HepG2 (cell line): ENCODE measurements around the gene COL10A1. TPM values are rescaled to one million over a fixed set of nuclear protein-coding genes. Genes with fewer than 3 reads are reported as not detected.
"Not testable (repeated sequence)": the region's sequence is repeated elsewhere in the genome, so short reads cannot be mapped to it uniquely, and the experiment has no call there.

ENCODE experiments used
- ATAC-seq: fragments of 200-7000 bp; cut with Tn5 transposase; 3 replicates; pipeline ENCODE4 v1.9.1; 2020; ENCODE audit warnings: mild to moderate bottlenecking, moderate library complexity
- BruUV-seq: library from RNA; stranded (reverse); fragments of 400-500 nt; replicated peaks from 2 replicates; lab custom pipeline; 2021; lab: Mats Ljungman, UMichigan
- CTCF ChIA-PET: fragments of 300-600 bp; formaldehyde crosslinking; extraction: SDS; loops from one replicate; lab custom pipeline; 2021; ENCODE audit warnings: low total read pairs, inconsistent platforms, low intra/inter-chr PET ratio; lab: Yijun Ruan, JAX
- POLR2A ChIA-PET: fragments of 350-600 bp; sonication (Branson Sonifier 250); formaldehyde crosslinking; loops from one replicate; lab custom pipeline; 2020; ENCODE audit warnings: antibody characterized with exemption, inconsistent platforms; lab: Yijun Ruan, JAX
- DNase-seq: peaks from one replicate; pipeline ENCODE4 v3.0.0-alpha.2; 2015; ENCODE audit warnings: low spot score
- FAIRE-seq: peaks from 3 replicates; lab custom pipeline; 2011; peaks lifted over from hg19 to GRCh38; lab: Jason Lieb, UNC
- H2AFZ ChIP-seq: one replicate; pipeline ENCODE4 v1.6.1; 2011; ENCODE audit warnings: low read length, inconsistent platforms
- H3K27ac ChIP-seq: fragments of 300-600 bp; 3 replicates; pipeline ENCODE4 v1.8.0; 2011; ENCODE audit warnings: mixed run types, mild to moderate bottlenecking, mixed read lengths, low read length, inconsistent platforms; ENCODE audit not compliant: insufficient read depth; ENCODE audit errors: extremely low read length
- H3K27me3 ChIP-seq, 2 experiments: fragments of 200-600 bp in 1 of 2; 2 replicates in 1 of 2; 3 replicates in 1 of 2; pipeline versions ENCODE4 v1.6.0 to v1.8.0; 2011; ENCODE audit warnings: low read length in 2 of 2, mild to moderate bottlenecking in 2 of 2, moderate library complexity in 2 of 2, inconsistent platforms in 1 of 2; ENCODE audit not compliant: insufficient read depth in 2 of 2, control insufficient read depth in 1 of 2
- H3K36me3 ChIP-seq, 2 experiments: fragments of 200-600 bp in 1 of 2; replicated peaks in 1 of 2; 2 replicates in 1 of 2; 3 replicates in 1 of 2; pipeline versions ENCODE4 v1.5.1 to v1.8.0; 2011; ENCODE audit warnings: low read length in 2 of 2, inconsistent platforms in 1 of 2; ENCODE audit not compliant: insufficient read depth in 2 of 2, control insufficient read depth in 1 of 2
- H3K4me1 ChIP-seq: 2 replicates; pipeline ENCODE4 v1.5.1; 2012; ENCODE audit warnings: low read length, inconsistent platforms; ENCODE audit not compliant: insufficient read depth
- H3K4me2 ChIP-seq: 2 replicates; pipeline ENCODE4 v1.6.0; 2011; ENCODE audit warnings: low read depth, low read length, inconsistent platforms
- H3K4me3 ChIP-seq, 3 experiments: fragments of 200-600 bp in 1 of 3; sonication (generic), shearing (Covaris generic) in 1 of 3; replicated peaks in 1 of 3; 2 replicates each; pipeline ENCODE4 v1.5.1; 2011 to 2016; ENCODE audit warnings: low read length in 3 of 3, inconsistent platforms in 2 of 3, low read depth in 2 of 3, mild to moderate bottlenecking in 2 of 3, control low read depth in 1 of 3, mixed read lengths in 1 of 3; ENCODE audit not compliant: insufficient read depth in 1 of 3
- H3K79me2 ChIP-seq: one replicate; pipeline ENCODE4 v1.6.1; 2011; ENCODE audit warnings: low read length, inconsistent platforms; ENCODE audit not compliant: insufficient read depth
- H3K9ac ChIP-seq: 2 replicates; pipeline ENCODE4 v1.6.0; 2011; ENCODE audit warnings: mild to moderate bottlenecking, low read depth, low read length, inconsistent platforms; ENCODE audit not compliant: insufficient read depth
- H3K9me3 ChIP-seq: 2 replicates; pipeline ENCODE4 v1.5.1; 2012; ENCODE audit warnings: mild to moderate bottlenecking, low read length
- H4K20me1 ChIP-seq: 2 replicates; pipeline ENCODE4 v1.6.0; 2011; ENCODE audit warnings: inconsistent platforms, mild to moderate bottlenecking, low read length, moderate library complexity; ENCODE audit not compliant: insufficient read depth
- ASH2L ChIP-seq: fragments of 300-600, 200-600 bp; sonication (generic); IDR thresholded peaks from 2 replicates; pipeline ENCODE4 v1.7.0; 2017; ENCODE audit warnings: low read depth, mild to moderate bottlenecking, moderate library complexity, mixed read lengths, low read length; ENCODE audit not compliant: insufficient read length
- KDM5B ChIP-seq: sonication (generic); formaldehyde crosslinking; IDR thresholded peaks from 2 replicates; pipeline ENCODE4 v1.4.0; 2020; ENCODE audit warnings: missing genetic modification reagents, mild to moderate bottlenecking, borderline replicate concordance
- MAFF ChIP-seq: IDR thresholded peaks from 2 replicates; pipeline ENCODE4 v1.6.1; 2011; ENCODE audit warnings: low read depth, low read length, improper control_type of control experiment
- MAFK ChIP-seq, 2 experiments: IDR thresholded peaks in 1 of 2; conservative IDR thresholded peaks in 1 of 2; 2 replicates each; pipeline ENCODE4 v1.6.1; 2011; ENCODE audit warnings: improper control_type of control experiment in 2 of 2, low read length in 2 of 2
- PAXIP1 ChIP-seq: sonication (generic); formaldehyde crosslinking; conservative IDR thresholded peaks from 2 replicates; pipeline ENCODE4 v1.4.0; 2020; ENCODE audit warnings: mild to moderate bottlenecking, missing genetic modification reagents, moderate library complexity
- REST ChIP-seq, 2 experiments: IDR thresholded peaks; 2 replicates each; pipeline ENCODE4 v1.6.1; 2011 to 2012; ENCODE audit warnings: low read length in 2 of 2, borderline replicate concordance in 1 of 2, low read depth in 1 of 2, mild to moderate bottlenecking in 1 of 2, moderate library complexity in 1 of 2
- TOE1 ChIP-seq: sonication (generic); formaldehyde crosslinking; IDR thresholded peaks from 2 replicates; pipeline ENCODE4 v1.4.0; 2020; ENCODE audit warnings: mild to moderate bottlenecking, missing genetic modification reagents
- WGBS: methylation state at CpG from one replicate; pipeline ENCODE4 v1.1.6; 2017; ENCODE audit warnings: low lambda C conversion rate; 5-methylcytosine and 5-hydroxymethylcytosine counted together
- in situ Hi-C: cut with HindIII; loops from 2 replicates; pipeline ENCODE4 v1.10.0; 2017; ENCODE audit warnings: low pct_unique_long_range_greater_than_20kb; ENCODE audit not compliant: extremely low pct_ligation_motif_present
- intact Hi-C: fragments of 100-400 bp; cut with micrococcal nuclease; formaldehyde crosslinking; loops from one replicate; pipeline ENCODE4 v1.10.0; 2022; ENCODE audit not compliant: unreplicated experiment
- polyA plus RNA-seq, 8 experiments: library from polyadenylated mRNA; depleted of rRNA in 3 of 8; stranded (reverse) in 7 of 8; unstranded in 1 of 8; fragments of >200 nt; fragmentation: Illumina TruSeq in 4 of 8; extraction: Trizol in 4 of 8; gene quantifications; 2 replicates each; pipeline versions ENCODE4 v1.2.1 to v1.2.3, GENCODE V29; 2011 to 2016; ENCODE audit warnings: low read depth in 4 of 8, missing spikeins in 1 of 8, mixed read lengths in 1 of 8; ENCODE audit not compliant: insufficient read depth in 1 of 8
- total RNA-seq, 5 experiments: library from RNA; depleted of rRNA; stranded (reverse); fragments of >200 nt; fragmentation: Illumina TruSeq; extraction: Trizol; gene quantifications; 2 replicates each; pipeline ENCODE4 v1.2.3, GENCODE V29; 2016; ENCODE audit warnings: low read depth in 1 of 5

Gene COL10A1
- total and polyA plus RNA-seq, 2 of the 13 experiments (the other 11 are each of a cell fraction or from before 2014, with no cell fraction given): 0.07 TPM; not detected in 1

GRCh38 chr6:116096048-116096759 lies 29.7 kb downstream of the COL10A1 start:
- 88% methylated on average over 9 of the region's 9 CpGs for WGBS
- H3K4me3 ChIP-seq, H3K36me3 ChIP-seq, H3K79me2 ChIP-seq, H3K9ac ChIP-seq, ATAC-seq, H3K27me3 ChIP-seq, FAIRE-seq, H3K27ac ChIP-seq, BruUV-seq, H2AFZ ChIP-seq, H3K4me2 ChIP-seq, intact Hi-C loops, DNase-seq, H4K20me1 ChIP-seq: not testable (repeated sequence)
- CTCF ChIA-PET: interaction anchor here (2.7 kb wide), 1 partner anchor 85 kb away, joined by 68 read pairs; no protein-coding TSS in a partner anchor
- in situ Hi-C loops: loop anchor here (5.0 kb wide), 1 partner anchor 84 kb away; no protein-coding TSS in a partner anchor
- Histone ChIP-seq H3K9me3 (peaks cover 15% of the 10 kb centered on the region), H3K4me1 (peaks cover 18% of the 10 kb centered on the region)
- POLR2A ChIA-PET: interaction anchor here (1.7 to 1.8 kb wide), 2 partner anchors 35 to 84 kb away, joined by 4 read pairs; partner anchors contain the start of gene FRK
- TF ChIP-seq MAFF (peak; percentile 64; the same call in 1 of the 2 replicates), MAFK (conservative IDR thresholded peaks at IDR 0.05 in 1 of 2, IDR thresholded peaks at IDR 0.05 in 1 of 2; ENCODE audit: low read length in 2 of 2) (peak in 1 of 2 experiments; percentile 70; a peak in 3 of 4 replicates)

GRCh38 chr6:116094041-116094440 lies 31.9 kb downstream of the COL10A1 start:
- POLR2A ChIA-PET: interaction anchor here (0.9 kb wide), 1 partner anchor 34 kb away, joined by 3 read pairs; the partner anchor contains the start of gene FRK
- DNase-seq (no peak), FAIRE-seq (no peak), ATAC-seq (no peak)
- Histone ChIP-seq H3K4me3 (no peak overlapping the region), H3K4me1 (peaks cover 6% of the 10 kb centered on the region), H3K79me2 (no peaks in the 10 kb centered on the region), H3K4me2 (no peak overlapping the region), H3K9me3 (peaks cover 15% of the 10 kb centered on the region), H4K20me1 (no peaks in the 10 kb centered on the region), H2AFZ (no peak overlapping the region), H3K36me3 (no peaks in the 10 kb centered on the region), H3K27ac (no peak overlapping the region), H3K27me3 (no peaks in the 10 kb centered on the region), H3K9ac (no peak overlapping the region)
- BruUV-seq: no TSS peak
- in situ Hi-C loops (no loop called here), intact Hi-C loops (no loop called here)
- 65% methylated on average over 7 of the region's 7 CpGs for WGBS
- CTCF ChIA-PET: no interaction called here
- TF ChIP-seq REST (IDR thresholded peaks at IDR 0.05; ENCODE audit: borderline replicate concordance in 1 of 2, low read depth in 1 of 2, low read length in 2 of 2) (no peak), ASH2L (no peak), PAXIP1 (CRISPR knock-in tag) (no peak), TOE1 (CRISPR knock-in tag) (no peak), KDM5B (CRISPR knock-in tag) (no peak)
